ENCODE measurements around the gene SLC35B2. TPM values are rescaled to one million over a fixed set of nuclear protein-coding genes. Genes with fewer than 3 reads are reported as not detected.

Gene SLC35B2
- total and polyA plus RNA-seq, 9 of the 15 experiments (the other 6 are each of a cell fraction or from before 2014, with no cell fraction given): 14.5 to 59.1 (median 47.1) TPM

DNA sequence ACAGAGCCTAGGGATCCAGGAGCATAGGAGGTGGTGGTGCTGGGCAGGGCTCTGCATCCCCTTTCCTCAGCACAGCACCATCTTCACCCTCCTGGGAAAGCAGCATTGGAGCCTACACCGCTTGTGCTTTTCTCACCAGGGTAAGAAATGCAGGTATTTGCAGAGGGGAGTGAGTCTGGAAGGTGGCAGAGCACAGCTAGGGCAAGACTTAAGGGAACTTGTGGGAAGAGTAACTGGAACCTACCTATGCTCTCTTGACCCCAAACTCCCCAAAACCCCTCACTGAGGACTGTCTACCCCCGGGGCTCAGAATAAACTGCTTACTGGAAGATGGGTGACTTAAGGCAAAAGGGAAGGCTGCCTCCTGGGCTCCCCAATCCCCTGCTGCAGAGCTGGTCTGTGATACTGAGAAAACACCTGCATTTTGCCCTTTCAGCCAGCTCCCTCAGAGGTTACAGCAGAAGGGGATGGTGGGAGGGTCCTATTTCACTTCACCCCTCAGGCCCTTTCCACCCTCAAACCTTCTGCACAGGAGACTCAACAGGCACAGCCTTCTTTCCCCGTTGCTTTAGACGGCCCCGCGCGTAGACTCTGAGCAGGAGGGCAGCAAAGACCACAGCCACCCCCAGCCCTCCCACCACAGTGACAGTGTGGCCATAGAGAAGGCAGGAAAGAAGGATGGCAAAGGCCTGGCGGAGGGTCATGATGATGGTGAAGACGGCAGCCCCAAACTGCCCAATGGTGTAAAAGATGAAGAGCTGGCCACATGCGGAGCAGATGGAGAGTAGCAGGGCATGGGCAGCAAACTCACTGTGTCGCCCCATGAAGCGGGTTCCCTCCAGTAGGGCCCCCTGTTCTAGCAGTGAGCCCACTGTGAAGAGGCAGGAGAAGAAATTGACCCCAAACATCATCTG lies 2.9 kb downstream of the SLC35B2 start (continued):
- no peak for TF ChIP-seq PPARD (CRISPR knock-in tag; IDR thresholded peaks at IDR 0.05)
- no peak for TF ChIP-seq FOXJ2 (tag; IDR thresholded peaks at IDR 0.05)
- TF ChIP-seq TAL1 (IDR thresholded peaks at IDR 0.05): no peak
- TF ChIP-seq LARP7 (IDR thresholded peaks at IDR 0.05): no peak
- no peak for TF ChIP-seq FOXJ3 (CRISPR knock-in tag; IDR thresholded peaks at IDR 0.05)
- no peak for TF ChIP-seq ZNF668 (CRISPR knock-in tag; IDR thresholded peaks at IDR 0.05)
- TF ChIP-seq, protein P1, sequence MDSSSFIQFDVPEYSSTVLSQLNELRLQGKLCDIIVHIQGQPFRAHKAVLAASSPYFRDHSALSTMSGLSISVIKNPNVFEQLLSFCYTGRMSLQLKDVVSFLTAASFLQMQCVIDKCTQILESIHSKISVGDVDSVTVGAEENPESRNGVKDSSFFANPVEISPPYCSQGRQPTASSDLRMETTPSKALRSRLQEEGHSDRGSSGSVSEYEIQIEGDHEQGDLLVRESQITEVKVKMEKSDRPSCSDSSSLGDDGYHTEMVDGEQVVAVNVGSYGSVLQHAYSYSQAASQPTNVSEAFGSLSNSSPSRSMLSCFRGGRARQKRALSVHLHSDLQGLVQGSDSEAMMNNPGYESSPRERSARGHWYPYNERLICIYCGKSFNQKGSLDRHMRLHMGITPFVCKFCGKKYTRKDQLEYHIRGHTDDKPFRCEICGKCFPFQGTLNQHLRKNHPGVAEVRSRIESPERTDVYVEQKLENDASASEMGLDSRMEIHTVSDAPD (CRISPR knock-in tag; IDR thresholded peaks at IDR 0.05): no peak
- no peak for TF ChIP-seq BHLHE40 (IDR thresholded peaks at IDR 0.05; ENCODE audit: low read length)
- TF ChIP-seq, protein P2, sequence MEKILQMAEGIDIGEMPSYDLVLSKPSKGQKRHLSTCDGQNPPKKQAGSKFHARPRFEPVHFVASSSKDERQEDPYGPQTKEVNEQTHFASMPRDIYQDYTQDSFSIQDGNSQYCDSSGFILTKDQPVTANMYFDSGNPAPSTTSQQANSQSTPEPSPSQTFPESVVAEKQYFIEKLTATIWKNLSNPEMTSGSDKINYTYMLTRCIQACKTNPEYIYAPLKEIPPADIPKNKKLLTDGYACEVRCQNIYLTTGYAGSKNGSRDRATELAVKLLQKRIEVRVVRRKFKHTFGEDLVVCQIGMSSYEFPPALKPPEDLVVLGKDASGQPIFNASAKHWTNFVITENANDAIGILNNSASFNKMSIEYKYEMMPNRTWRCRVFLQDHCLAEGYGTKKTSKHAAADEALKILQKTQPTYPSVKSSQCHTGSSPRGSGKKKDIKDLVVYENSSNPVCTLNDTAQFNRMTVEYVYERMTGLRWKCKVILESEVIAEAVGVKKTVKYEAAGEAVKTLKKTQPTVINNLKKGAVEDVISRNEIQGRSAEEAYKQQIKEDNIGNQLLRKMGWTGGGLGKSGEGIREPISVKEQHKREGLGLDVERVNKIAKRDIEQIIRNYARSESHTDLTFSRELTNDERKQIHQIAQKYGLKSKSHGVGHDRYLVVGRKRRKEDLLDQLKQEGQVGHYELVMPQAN (IDR thresholded peaks at IDR 0.05; ENCODE audit: borderline replicate concordance): 0 out of 2 replicates have a peak, but pooled peaks have one; percentile 23
- TF ChIP-seq ZNF174 (CRISPR knock-in tag; IDR thresholded peaks at IDR 0.05): no peak
- TF ChIP-seq, protein P3, sequence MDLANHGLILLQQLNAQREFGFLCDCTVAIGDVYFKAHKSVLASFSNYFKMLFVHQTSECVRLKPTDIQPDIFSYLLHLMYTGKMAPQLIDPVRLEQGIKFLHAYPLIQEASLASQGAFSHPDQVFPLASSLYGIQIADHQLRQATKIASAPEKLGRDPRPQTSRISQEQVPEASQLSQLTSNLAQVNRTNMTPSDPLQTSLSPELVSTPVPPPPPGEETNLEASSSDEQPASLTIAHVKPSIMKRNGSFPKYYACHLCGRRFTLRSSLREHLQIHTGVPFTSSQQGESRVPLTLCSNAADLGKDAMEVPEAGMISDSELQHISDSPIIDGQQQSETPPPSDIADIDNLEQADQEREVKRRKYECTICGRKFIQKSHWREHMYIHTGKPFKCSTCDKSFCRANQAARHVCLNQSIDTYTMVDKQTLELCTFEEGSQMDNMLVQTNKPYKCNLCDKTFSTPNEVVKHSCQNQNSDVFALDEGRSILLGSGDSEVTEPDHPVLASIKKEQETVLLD (IDR thresholded peaks at IDR 0.05): no peak
- no peak for TF ChIP-seq JUNB (CRISPR knock-in tag; conservative IDR thresholded peaks at IDR 0.05)
- 0 out of 2 replicates have a peak, but pooled peaks have one; percentile 7 for TF ChIP-seq POLR2H (tag; IDR thresholded peaks at IDR 0.05; ENCODE audit: low read depth)
- no peak; the same call in none of the 2 replicates for TF ChIP-seq MYNN (IDR thresholded peaks at IDR 0.05)
- no peak for TF ChIP-seq MYNN (CRISPR knock-in tag; IDR thresholded peaks at IDR 0.05)
- no peak for TF ChIP-seq YY1 (IDR thresholded peaks at IDR 0.05; ENCODE audit: borderline replicate concordance in 1 of 3, control insufficient read depth in 1 of 3, extremely low read depth in 1 of 3, insufficient read depth in 3 of 3, insufficient read length in 1 of 3, insufficient replicate concordance in 2 of 3, low read depth in 1 of 3, low read length in 2 of 3)
- no peak for TF ChIP-seq ZNF197 (CRISPR knock-in tag; IDR thresholded peaks at IDR 0.05; ENCODE audit: low read depth)
- TF ChIP-seq ZNF12 (CRISPR knock-in tag; IDR thresholded peaks at IDR 0.05): no peak
- no peak for TF ChIP-seq ZKSCAN1 (IDR thresholded peaks at IDR 0.05; ENCODE audit: low read depth, low read length)
- TF ChIP-seq ZNF324 (CRISPR knock-in tag; IDR thresholded peaks at IDR 0.05): no peak
- peak; percentile 50; the same call in 1 of the 2 replicates for TF ChIP-seq ERF (CRISPR knock-in tag; IDR thresholded peaks at IDR 0.05)
- no peak for TF ChIP-seq RB1 (IDR thresholded peaks at IDR 0.05; ENCODE audit: low read depth)
- no peak for TF ChIP-seq WHSC1 (IDR thresholded peaks at IDR 0.05; ENCODE audit: low read length)

Data from K562 (cell line).